ENCODE data around the gene CHN1. TPM values are rescaled to one million over a fixed set of nuclear protein-coding genes. Genes with fewer than 3 reads are reported as not detected.

Gene CHN1
- total RNA-seq, 1 donor from 2014 or later: 14.2 TPM

DNA sequence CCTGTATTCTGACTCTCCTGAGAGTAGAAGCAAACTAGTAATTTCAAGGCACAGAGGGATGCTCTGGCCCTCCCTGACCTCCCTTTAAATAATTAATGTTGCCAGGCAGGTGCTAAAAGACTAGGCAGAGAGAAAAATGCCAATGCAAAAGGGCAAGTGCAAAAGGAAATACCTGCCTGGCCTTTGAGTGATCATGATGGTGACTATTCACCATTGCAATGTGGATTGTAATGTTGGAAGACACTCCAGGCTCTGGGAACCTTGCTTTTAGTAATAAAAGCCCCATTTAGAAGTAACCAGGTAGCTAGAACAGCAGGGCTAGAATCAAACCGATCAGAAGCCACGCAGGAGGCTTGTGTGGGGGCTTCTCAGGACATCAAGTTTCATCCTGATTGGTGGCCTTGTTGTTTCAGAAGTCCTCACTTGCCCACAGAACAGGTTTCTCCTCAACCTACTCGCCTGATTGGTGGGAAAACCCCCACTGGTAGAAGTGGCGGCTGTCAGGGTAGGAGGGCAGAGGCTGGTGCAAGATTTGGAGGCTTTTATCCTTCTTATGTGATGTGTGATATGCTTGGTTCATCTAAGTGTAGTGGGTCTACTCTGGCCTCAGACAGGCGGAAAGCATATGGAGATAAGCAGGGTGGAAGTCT lies 224.9 kb downstream of the CHN1 start:
- Histone ChIP-seq H3K27me3 (ENCODE audit: low read depth) (no peaks in the 10 kb centered on the region), H3K4me3 (no peak overlapping the region), H3K27ac (replicated peaks) (no peak overlapping the region), H3K36me3 (no peaks in the 10 kb centered on the region), H3K4me1 (peaks cover 9% of the 10 kb centered on the region), H3K9me3 (replicated peaks) (no peaks in the 10 kb centered on the region)
- intact Hi-C loops (cut with micrococcal nuclease): no loop called here
- DNase-seq: no peak
- TF ChIP-seq, protein P1, sequence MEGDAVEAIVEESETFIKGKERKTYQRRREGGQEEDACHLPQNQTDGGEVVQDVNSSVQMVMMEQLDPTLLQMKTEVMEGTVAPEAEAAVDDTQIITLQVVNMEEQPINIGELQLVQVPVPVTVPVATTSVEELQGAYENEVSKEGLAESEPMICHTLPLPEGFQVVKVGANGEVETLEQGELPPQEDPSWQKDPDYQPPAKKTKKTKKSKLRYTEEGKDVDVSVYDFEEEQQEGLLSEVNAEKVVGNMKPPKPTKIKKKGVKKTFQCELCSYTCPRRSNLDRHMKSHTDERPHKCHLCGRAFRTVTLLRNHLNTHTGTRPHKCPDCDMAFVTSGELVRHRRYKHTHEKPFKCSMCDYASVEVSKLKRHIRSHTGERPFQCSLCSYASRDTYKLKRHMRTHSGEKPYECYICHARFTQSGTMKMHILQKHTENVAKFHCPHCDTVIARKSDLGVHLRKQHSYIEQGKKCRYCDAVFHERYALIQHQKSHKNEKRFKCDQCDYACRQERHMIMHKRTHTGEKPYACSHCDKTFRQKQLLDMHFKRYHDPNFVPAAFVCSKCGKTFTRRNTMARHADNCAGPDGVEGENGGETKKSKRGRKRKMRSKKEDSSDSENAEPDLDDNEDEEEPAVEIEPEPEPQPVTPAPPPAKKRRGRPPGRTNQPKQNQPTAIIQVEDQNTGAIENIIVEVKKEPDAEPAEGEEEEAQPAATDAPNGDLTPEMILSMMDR (IDR thresholded peaks at IDR 0.05; ENCODE audit: borderline replicate concordance): no peak

DNA sequence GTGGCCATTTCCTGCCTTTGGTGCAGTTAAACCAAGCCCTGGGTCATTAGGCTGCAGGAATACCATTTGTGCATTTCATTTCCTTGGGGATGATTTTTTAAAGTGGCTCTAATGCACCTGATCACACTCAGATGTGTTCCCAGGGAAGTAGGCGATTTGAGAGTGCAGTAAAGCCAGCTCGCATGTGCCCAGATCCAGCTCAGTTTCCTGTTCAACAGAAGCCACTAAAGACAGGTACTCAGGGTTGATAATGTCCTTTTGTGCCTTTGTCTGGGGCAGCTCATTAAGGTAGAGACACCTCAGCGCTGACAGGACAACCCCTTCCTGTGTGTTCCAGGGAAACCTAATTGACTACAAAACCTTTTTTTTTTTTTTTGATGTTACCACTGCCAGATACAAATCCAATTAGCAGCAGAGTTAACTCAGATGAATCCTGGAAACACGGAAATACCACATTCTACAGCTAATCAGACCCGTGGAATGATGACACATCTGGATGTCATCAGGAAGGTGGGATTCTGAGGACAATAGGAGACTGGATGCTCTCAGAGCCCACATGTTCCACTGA lies 225.7 kb downstream of the CHN1 start:
- H3K27me3 ChIP-seq (ENCODE audit: low read depth): no peaks in the 10 kb centered on the region
- no peaks in the 10 kb centered on the region for H3K36me3 ChIP-seq
- peaks cover 9% of the 10 kb centered on the region for H3K4me1 ChIP-seq
- TF ChIP-seq, protein P1 (IDR thresholded peaks at IDR 0.05; ENCODE audit: borderline replicate concordance): no peak
- H3K4me3 ChIP-seq: no peak overlapping the region
- intact Hi-C loops (cut with micrococcal nuclease): no loop called here
- no peak for DNase-seq
- peak overlapping the region; percentile 54 for H3K27ac ChIP-seq (replicated peaks)
- H3K9me3 ChIP-seq (replicated peaks): no peaks in the 10 kb centered on the region

DNA sequence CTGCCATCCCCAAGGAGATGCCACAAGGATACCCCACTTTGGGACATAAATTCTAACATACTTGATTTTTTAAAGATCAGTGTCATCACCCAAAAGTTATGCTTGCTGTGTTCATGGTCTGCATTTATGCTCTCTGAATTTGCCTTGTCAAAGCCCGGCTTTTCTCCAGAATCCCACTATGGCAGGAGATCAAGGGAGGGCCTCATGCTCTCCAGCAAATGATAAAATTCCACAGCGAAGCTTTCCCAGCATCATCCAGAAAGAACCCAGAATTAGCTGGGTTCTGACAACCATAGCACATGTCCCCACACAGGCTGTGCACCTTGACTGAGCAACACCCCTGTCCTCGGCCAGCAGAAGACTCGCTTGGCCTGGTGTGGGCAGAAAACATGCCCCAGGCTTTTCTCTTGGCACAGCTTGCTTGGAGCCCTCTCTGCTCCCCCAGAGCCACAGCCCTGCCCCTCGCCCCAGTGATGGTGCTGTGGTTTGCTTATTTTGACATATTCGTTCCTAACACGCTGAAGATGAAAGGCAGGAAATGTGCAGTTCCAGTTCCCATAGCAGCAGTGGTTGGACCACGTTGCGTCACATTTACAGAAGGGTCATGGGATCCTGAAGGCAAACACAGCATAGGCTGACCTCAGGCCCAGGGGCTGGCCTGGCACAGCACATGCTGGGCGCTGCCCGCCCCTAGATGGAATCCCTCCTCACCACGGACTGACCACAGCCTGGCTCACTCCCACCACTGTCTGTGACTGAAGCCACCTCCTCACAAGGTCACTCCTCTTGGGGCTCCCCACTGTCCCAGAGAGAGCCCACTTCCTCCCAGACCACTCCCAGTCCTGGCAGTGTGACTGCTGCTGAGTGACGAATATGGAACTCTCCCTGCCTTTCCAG lies 226.8 kb downstream of the CHN1 start:
- peaks cover 9% of the 10 kb centered on the region for H3K4me1 ChIP-seq
- intact Hi-C loops (cut with micrococcal nuclease): no loop called here
- H3K36me3 ChIP-seq: no peaks in the 10 kb centered on the region
- no peak overlapping the region for H3K4me3 ChIP-seq
- H3K9me3 ChIP-seq (replicated peaks): no peaks in the 10 kb centered on the region
- H3K27me3 ChIP-seq (ENCODE audit: low read depth): no peaks in the 10 kb centered on the region
- TF ChIP-seq, protein P1 (IDR thresholded peaks at IDR 0.05; ENCODE audit: borderline replicate concordance): no peak
- DNase-seq: peak; percentile 28
- H3K27ac ChIP-seq (replicated peaks): peak overlapping the region; percentile 54

DNA sequence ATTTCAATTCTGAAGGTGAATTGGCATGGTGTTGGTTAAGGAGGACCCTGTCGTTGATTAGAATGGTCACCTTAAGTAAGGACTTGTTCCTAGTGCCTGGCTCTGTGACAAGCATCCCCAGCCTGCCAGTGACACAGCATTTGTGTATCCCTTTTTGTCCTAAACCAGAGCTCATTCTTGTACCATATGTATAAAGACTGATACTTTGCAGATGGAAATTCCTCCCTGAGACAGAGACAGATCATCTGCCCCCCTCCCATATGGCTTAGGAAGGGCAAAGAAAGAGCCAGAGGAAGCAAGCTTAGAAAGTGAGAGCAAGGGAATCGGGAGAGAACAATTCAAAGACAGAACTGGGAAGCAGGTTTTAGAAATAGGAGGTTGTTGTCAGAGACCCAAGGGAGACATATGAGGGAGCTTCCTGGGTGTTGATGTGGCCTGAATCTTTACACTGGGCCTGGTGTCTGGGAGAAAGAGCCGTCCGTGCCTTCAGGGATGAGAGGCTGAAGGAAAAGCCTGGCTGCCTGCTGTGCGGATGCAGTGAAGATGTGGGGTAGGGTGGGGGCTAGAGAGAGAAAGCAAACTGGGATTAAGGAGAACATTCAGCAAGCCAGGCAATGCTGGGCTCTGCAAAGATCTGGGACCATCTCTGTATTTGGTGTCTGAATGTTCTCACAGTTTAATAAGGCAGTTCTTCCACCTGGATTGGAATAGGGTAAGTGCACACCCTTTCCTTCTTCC lies 227.7 kb downstream of the CHN1 start:
- no peak for DNase-seq
- Histone ChIP-seq H3K9me3 (replicated peaks) (no peaks in the 10 kb centered on the region), H3K27ac (replicated peaks) (no peak overlapping the region), H3K36me3 (no peaks in the 10 kb centered on the region), H3K4me1 (peaks cover 13% of the 10 kb centered on the region), H3K4me3 (no peak overlapping the region), H3K27me3 (ENCODE audit: low read depth) (no peaks in the 10 kb centered on the region)
- TF ChIP-seq, protein P1 (IDR thresholded peaks at IDR 0.05; ENCODE audit: borderline replicate concordance): no peak
- intact Hi-C loops (cut with micrococcal nuclease): no loop called here

DNA sequence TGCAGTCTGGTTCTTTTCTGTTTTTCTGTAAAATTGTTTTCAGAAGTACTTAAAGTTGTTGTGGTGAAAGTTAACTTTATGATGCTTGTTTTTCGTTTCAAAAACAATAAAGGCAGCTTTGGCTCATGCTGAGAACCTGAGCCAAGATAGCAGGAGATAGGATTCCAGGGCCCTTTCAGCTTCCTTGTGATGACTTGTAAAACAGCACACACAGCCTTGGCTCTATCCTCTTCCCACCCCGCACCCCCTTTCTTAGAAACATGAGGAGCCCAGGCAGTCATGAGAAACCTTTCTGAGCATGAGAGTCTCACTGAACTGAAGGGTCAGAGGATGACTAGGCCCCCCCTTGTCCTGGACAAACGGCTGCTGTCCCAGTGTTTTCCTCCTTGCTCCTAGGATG lies 228.5 kb downstream of the CHN1 start:
- intact Hi-C loops (cut with micrococcal nuclease): no loop called here
- Histone ChIP-seq H3K27ac (replicated peaks) (no peak overlapping the region), H3K4me1 (peaks cover 21% of the 10 kb centered on the region), H3K4me3 (no peak overlapping the region), H3K9me3 (replicated peaks) (no peaks in the 10 kb centered on the region), H3K27me3 (ENCODE audit: low read depth) (no peaks in the 10 kb centered on the region), H3K36me3 (no peaks in the 10 kb centered on the region)
- DNase-seq: no peak
- TF ChIP-seq, protein P1 (IDR thresholded peaks at IDR 0.05; ENCODE audit: borderline replicate concordance): no peak

Data from left ventricle myocardium inferior (tissue), 1 donor.